ENCODE data around the gene CDH16.

DNA sequence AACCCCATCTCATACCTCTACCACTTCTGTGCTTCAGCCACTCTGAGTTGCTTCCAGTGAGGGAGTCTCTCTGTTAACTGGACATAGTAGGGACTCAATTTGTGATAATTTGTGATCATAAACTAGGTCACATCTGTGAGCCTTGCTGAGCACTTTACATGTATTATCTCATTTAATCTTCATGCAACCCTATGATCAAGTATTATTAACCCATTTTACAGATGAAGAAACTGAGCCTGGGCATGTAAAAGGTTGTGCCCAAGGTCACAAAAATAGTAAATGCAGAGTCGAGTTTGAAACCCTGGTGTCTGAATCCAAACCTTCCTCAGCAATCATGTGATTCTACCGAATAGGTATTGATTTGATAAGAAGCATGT, 19.8 kb downstream of the CDH16 start:
- TF ChIP-seq, protein P1, sequence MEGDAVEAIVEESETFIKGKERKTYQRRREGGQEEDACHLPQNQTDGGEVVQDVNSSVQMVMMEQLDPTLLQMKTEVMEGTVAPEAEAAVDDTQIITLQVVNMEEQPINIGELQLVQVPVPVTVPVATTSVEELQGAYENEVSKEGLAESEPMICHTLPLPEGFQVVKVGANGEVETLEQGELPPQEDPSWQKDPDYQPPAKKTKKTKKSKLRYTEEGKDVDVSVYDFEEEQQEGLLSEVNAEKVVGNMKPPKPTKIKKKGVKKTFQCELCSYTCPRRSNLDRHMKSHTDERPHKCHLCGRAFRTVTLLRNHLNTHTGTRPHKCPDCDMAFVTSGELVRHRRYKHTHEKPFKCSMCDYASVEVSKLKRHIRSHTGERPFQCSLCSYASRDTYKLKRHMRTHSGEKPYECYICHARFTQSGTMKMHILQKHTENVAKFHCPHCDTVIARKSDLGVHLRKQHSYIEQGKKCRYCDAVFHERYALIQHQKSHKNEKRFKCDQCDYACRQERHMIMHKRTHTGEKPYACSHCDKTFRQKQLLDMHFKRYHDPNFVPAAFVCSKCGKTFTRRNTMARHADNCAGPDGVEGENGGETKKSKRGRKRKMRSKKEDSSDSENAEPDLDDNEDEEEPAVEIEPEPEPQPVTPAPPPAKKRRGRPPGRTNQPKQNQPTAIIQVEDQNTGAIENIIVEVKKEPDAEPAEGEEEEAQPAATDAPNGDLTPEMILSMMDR (tag by site-specific recombination; IDR thresholded peaks at IDR 0.05) = no peak
- TF ChIP-seq, protein P2, sequence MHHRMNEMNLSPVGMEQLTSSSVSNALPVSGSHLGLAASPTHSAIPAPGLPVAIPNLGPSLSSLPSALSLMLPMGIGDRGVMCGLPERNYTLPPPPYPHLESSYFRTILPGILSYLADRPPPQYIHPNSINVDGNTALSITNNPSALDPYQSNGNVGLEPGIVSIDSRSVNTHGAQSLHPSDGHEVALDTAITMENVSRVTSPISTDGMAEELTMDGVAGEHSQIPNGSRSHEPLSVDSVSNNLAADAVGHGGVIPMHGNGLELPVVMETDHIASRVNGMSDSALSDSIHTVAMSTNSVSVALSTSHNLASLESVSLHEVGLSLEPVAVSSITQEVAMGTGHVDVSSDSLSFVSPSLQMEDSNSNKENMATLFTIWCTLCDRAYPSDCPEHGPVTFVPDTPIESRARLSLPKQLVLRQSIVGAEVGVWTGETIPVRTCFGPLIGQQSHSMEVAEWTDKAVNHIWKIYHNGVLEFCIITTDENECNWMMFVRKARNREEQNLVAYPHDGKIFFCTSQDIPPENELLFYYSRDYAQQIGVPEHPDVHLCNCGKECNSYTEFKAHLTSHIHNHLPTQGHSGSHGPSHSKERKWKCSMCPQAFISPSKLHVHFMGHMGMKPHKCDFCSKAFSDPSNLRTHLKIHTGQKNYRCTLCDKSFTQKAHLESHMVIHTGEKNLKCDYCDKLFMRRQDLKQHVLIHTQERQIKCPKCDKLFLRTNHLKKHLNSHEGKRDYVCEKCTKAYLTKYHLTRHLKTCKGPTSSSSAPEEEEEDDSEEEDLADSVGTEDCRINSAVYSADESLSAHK (tag by site-specific recombination; IDR thresholded peaks at IDR 0.05) = no peak
- TF ChIP-seq ZNF274 (IDR thresholded peaks at IDR 0.05; ENCODE audit: low read length) (no peak), ZNF274 (tag by site-specific recombination; IDR thresholded peaks at IDR 0.05; ENCODE audit: borderline replicate concordance) (no peak), ZIC2 (tag by site-specific recombination; IDR thresholded peaks at IDR 0.05) (no peak), ZNF184 (tag by site-specific recombination; IDR thresholded peaks at IDR 0.05) (no peak), ZNF48 (tag by site-specific recombination; IDR thresholded peaks at IDR 0.05) (no peak), HOXD13 (CRISPR knock-in tag; IDR thresholded peaks at IDR 0.05; ENCODE audit: borderline replicate concordance) (no peak), ZNF473 (tag by site-specific recombination; IDR thresholded peaks at IDR 0.05) (no peak)
- TF ChIP-seq, protein P3, sequence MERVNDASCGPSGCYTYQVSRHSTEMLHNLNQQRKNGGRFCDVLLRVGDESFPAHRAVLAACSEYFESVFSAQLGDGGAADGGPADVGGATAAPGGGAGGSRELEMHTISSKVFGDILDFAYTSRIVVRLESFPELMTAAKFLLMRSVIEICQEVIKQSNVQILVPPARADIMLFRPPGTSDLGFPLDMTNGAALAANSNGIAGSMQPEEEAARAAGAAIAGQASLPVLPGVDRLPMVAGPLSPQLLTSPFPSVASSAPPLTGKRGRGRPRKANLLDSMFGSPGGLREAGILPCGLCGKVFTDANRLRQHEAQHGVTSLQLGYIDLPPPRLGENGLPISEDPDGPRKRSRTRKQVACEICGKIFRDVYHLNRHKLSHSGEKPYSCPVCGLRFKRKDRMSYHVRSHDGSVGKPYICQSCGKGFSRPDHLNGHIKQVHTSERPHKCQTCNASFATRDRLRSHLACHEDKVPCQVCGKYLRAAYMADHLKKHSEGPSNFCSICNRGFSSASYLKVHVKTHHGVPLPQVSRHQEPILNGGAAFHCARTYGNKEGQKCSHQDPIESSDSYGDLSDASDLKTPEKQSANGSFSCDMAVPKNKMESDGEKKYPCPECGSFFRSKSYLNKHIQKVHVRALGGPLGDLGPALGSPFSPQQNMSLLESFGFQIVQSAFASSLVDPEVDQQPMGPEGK (tag by site-specific recombination; IDR thresholded peaks at IDR 0.05) = no peak

All from HEK293 (cell line).